ENCODE results near the gene OXLD1.

OXLD1 gene

DNA sequence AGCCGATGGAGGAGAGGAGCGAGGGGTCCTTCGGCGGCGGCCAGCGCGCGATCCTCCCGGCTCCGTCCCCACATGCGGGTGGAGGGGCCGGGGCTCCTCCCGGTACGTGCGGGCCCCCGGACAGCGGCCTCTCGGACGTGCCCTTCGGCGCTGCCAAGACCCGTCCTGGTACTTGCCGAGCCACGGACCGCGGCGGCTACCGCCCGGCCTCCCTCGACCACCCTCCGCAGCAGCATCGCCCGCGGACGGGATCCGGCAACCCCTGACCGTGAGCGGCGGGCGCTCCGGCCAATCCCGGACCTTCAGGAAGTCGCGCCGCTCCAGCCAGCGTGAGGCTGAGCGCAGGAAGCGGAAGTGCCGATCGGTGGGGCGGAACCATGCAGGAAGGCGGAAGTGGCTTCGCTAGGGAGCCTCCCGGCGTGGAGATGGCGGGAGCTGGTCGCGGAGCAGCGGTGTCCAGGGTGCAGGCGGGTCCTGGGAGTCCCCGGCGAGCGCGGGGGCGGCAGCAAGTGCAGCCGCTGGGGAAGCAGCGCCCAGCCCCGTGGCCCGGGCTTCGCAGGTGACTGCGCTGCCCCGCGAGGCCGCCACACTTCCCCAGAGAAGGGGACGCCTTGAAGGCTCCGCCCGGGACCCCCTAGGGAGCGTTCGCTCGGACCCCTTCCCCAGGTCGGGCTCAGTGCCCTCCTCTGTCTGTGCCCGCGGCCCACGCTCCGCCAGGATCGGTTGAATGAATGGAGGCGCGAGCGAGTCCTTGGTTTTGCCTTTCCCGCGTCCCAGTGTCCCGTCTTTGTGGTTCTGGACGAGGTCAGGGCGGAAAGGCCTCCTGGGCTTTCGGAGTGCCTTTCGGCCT is at the start of gene OXLD1, which contains the start of gene CCDC137:
Gene OXLD1 (minus strand): TSS at position 264 of the 850 bp plus-strand sequence. CDS start 28 bp downstream, at position 236.
Gene CCDC137 (plus strand): TSS at position 396 of the 850 bp plus-strand sequence. CDS start 30 bp downstream, at position 426.
- peak within 1 kb of the TSS; percentile 94 for H3K4me3 ChIP-seq (ENCODE audit: low read depth, low read length)
- DNase-seq (ENCODE audit: low read depth) = peak; percentile 98
- TF ChIP-seq, protein P1, sequence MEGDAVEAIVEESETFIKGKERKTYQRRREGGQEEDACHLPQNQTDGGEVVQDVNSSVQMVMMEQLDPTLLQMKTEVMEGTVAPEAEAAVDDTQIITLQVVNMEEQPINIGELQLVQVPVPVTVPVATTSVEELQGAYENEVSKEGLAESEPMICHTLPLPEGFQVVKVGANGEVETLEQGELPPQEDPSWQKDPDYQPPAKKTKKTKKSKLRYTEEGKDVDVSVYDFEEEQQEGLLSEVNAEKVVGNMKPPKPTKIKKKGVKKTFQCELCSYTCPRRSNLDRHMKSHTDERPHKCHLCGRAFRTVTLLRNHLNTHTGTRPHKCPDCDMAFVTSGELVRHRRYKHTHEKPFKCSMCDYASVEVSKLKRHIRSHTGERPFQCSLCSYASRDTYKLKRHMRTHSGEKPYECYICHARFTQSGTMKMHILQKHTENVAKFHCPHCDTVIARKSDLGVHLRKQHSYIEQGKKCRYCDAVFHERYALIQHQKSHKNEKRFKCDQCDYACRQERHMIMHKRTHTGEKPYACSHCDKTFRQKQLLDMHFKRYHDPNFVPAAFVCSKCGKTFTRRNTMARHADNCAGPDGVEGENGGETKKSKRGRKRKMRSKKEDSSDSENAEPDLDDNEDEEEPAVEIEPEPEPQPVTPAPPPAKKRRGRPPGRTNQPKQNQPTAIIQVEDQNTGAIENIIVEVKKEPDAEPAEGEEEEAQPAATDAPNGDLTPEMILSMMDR (conservative IDR thresholded peaks at IDR 0.05; ENCODE audit: low read depth, low read length) = no peak

DNA sequence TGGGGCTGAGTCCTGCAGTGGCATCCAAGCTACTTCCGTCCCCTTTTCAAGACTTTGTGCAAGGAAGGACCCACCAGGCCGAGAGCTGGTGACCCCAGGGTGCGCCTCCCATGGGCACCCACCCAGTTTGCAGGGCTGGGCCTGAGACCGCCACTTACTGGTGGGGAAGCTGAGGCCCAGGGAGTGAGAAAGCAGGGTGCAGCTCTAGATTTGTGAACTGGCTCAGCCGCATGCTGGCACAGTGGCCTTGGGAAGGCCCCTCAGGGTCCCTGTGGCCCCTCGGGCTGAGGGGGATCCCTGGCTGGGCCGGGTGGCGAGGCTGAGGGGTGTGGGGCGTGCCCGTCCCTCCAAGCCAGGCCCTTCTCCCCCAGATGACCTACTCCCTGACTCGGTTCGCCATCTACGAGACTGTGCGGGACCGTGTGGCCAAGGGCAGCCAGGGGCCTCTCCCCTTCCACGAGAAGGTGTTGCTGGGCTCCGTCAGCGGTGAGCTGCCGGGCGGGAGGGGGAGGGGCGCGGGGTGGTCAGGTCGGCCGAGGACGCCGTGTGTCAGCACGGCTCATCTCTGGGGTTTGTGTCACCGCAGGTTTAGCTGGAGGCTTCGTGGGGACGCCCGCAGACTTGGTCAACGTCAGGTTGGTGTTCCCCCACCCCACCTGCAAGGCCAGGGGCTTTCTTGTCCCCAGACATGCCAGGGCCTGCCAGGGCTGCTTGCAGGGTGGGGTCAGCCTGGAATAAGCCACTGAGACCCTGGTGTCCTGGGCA is 48.9 kb upstream of the OXLD1 start:
- H3K4me3 ChIP-seq (ENCODE audit: low read depth, low read length) = no peak overlapping the region
- TF ChIP-seq, protein P1 (conservative IDR thresholded peaks at IDR 0.05; ENCODE audit: low read depth, low read length) = no peak
- DNase-seq (ENCODE audit: low read depth) = no peak

- TF ChIP-seq, protein P1 (conservative IDR thresholded peaks at IDR 0.05; ENCODE audit: low read depth, low read length) = no peak
- no peak for DNase-seq (ENCODE audit: low read depth)
- H3K4me3 ChIP-seq (ENCODE audit: low read depth, low read length) = no peak overlapping the region
Measured at GRCh38 chr17:81714412-81715106, 48.2 kb upstream of the OXLD1 start.

- no peak overlapping the region for H3K4me3 ChIP-seq (ENCODE audit: low read depth, low read length)
- no peak for DNase-seq (ENCODE audit: low read depth)
- TF ChIP-seq, protein P1 (conservative IDR thresholded peaks at IDR 0.05; ENCODE audit: low read depth, low read length) = no peak
Measured at GRCh38 chr17:81713556-81714411, 47.4 kb upstream of the OXLD1 start.

GRCh38 chr17:81713004-81713555 is 46.7 kb upstream of the OXLD1 start:
- no peak for DNase-seq (ENCODE audit: low read depth)
- TF ChIP-seq, protein P1 (conservative IDR thresholded peaks at IDR 0.05; ENCODE audit: low read depth, low read length) = no peak
- peak overlapping the region; percentile 66 for H3K4me3 ChIP-seq (ENCODE audit: low read depth, low read length)
